Measurements from ENCODE around the gene GINS2. TPM values are rescaled to one million over a fixed set of nuclear protein-coding genes. Genes with fewer than 3 reads are reported as not detected.

Gene GINS2
- polyA plus RNA-seq (2011; rRNA removed) (5.5 and 5.8 TPM in 2 replicates), polyA minus RNA-seq (2011; rRNA and poly(A)+ RNA removed) (3.6 and 4.1 TPM in 2 replicates)

DNA sequence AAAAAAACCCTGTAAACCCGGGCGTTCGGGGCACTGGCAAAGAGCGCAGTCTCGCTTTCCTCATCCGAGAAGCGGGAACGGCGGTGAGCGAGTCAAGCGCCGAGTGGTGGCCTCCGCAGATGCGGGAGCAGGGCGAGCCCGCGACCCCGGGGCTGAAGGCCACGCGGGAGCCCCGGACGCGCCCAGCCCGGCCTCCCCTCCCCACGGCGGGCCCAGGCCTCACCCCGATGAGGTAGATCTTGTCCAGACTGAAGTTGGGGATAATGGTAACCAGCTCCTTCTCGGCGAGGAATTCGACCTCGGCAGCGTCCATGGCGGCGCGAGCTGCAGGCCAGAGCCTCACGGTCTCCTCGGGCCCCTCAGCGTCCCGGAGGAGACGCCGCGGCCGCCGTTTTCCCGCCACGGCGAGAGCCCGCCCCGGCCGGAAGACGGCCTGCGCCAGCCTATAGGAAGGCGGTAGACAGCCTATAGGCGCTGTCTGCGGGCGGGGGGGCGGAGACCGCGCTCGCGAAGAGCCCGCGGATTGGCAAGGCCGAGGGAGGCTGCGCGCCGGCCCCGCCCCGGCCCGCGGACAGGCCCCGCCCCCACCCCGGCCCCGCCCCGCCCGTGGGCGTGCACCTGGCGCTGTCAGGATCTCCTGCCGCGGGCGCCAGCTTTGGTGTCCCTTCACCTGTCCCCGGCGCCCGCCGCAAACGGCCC, at the start of gene GINS2:
TSS of gene GINS2 (minus strand) at position 369 of the 699 bp plus-strand sequence. CDS start at position 313, 56 bp downstream.
- Histone ChIP-seq H3K27me3 (ENCODE audit: control insufficient read depth, insufficient read depth, low read length) (no peaks in the 10 kb centered on the region; the same call in 1 of the 2 replicates), H3K4me3 (ENCODE audit: low read depth, low read length) (peak within 1 kb of the TSS; percentile 40), H3K36me3 (ENCODE audit: control insufficient read depth, insufficient read depth, low read length) (no peaks in the 10 kb centered on the region; the same call in 1 of the 2 replicates)
- POLR2A ChIA-PET = no interaction called here
- TF ChIP-seq, protein P1, sequence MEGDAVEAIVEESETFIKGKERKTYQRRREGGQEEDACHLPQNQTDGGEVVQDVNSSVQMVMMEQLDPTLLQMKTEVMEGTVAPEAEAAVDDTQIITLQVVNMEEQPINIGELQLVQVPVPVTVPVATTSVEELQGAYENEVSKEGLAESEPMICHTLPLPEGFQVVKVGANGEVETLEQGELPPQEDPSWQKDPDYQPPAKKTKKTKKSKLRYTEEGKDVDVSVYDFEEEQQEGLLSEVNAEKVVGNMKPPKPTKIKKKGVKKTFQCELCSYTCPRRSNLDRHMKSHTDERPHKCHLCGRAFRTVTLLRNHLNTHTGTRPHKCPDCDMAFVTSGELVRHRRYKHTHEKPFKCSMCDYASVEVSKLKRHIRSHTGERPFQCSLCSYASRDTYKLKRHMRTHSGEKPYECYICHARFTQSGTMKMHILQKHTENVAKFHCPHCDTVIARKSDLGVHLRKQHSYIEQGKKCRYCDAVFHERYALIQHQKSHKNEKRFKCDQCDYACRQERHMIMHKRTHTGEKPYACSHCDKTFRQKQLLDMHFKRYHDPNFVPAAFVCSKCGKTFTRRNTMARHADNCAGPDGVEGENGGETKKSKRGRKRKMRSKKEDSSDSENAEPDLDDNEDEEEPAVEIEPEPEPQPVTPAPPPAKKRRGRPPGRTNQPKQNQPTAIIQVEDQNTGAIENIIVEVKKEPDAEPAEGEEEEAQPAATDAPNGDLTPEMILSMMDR (IDR thresholded peaks at IDR 0.05; ENCODE audit: insufficient read depth, low read depth, low read length) = no peak
- CTCF ChIA-PET = interaction anchor here (1.2 kb wide), 1 partner anchor 73 kb away, joined by 3 read pairs; no protein-coding TSS in a partner anchor
- DNase-seq (ENCODE audit: low read depth) = peak; percentile 39

- ChIA-PET CTCF (interaction anchor here (0.8 to 1.5 kb wide), 3 partner anchors 9 to 18 kb away, joined by 3 to 4 read pairs (median 3); no protein-coding TSS in a partner anchor), POLR2A (no interaction called here)
- TF ChIP-seq, protein P1 (IDR thresholded peaks at IDR 0.05; ENCODE audit: insufficient read depth, low read depth, low read length) = no peak
- Histone ChIP-seq H3K36me3 (ENCODE audit: control insufficient read depth, insufficient read depth, low read length) (no peaks in the 10 kb centered on the region), H3K4me3 (ENCODE audit: low read depth, low read length) (no peak overlapping the region), H3K27me3 (ENCODE audit: control insufficient read depth, insufficient read depth, low read length) (no peaks in the 10 kb centered on the region)
- no peak for DNase-seq (ENCODE audit: low read depth)
Observed at GRCh38 chr16:85736921-85737320, 48.2 kb upstream of the GINS2 start.

GRCh38 chr16:85735946-85736345, 47.2 kb upstream of the GINS2 start:
- no peaks in the 10 kb centered on the region for H3K27me3 ChIP-seq (ENCODE audit: control insufficient read depth, insufficient read depth, low read length)
- POLR2A ChIA-PET = no interaction called here
- H3K36me3 ChIP-seq (ENCODE audit: control insufficient read depth, insufficient read depth, low read length) = no peaks in the 10 kb centered on the region
- CTCF ChIA-PET = interaction anchor here (0.8 to 1.2 kb wide), 2 partner anchors 10 to 17 kb away, joined by 3 read pairs; no protein-coding TSS in a partner anchor
- TF ChIP-seq, protein P1 (IDR thresholded peaks at IDR 0.05; ENCODE audit: insufficient read depth, low read depth, low read length) = no peak
- no peak overlapping the region for H3K4me3 ChIP-seq (ENCODE audit: low read depth, low read length)
- DNase-seq (ENCODE audit: low read depth) = no peak

GRCh38 chr16:85735225-85735635, 46.5 kb upstream of the GINS2 start:
- TF ChIP-seq, protein P1 (IDR thresholded peaks at IDR 0.05; ENCODE audit: insufficient read depth, low read depth, low read length) = no peak
- POLR2A ChIA-PET = no interaction called here
- CTCF ChIA-PET = no interaction called here
- Histone ChIP-seq H3K36me3 (ENCODE audit: control insufficient read depth, insufficient read depth, low read length) (no peaks in the 10 kb centered on the region), H3K27me3 (ENCODE audit: control insufficient read depth, insufficient read depth, low read length) (no peaks in the 10 kb centered on the region), H3K4me3 (ENCODE audit: low read depth, low read length) (no peak overlapping the region)
- DNase-seq (ENCODE audit: low read depth) = no peak

DNA sequence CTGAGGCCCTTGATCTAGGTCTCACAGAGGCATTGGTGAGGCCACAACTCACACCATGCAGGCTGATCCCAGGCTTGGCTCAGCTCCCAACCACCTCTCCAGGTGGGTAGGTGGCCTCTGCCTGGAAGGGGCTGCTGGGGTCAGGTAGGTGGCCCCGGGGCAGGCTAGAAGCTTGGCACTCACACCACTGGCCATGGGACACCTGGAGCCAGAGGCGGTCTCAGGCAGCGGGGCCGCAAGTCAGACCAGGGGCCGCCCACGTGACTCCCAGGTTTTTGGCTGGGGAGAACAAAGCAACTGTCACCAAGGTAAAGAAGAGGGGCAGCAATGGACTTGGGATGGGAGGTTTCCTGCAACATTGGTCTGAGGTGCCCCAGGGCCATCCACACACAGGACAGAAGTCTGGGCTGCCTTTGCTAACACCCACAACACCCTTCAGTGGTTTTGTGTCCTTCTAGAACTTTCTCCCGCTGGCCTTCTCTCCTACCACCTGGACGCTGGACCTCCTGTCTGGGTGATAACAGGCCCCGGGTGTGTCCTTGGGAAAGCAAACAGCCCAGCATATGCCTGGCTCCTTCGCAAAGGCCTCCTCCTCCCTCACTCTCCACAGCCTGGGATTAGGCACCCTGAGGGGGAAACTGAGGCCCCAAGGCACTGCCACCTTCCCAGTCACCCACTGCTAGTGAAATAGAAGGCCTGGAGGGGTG, 45.7 kb upstream of the GINS2 start:
- TF ChIP-seq, protein P1 (IDR thresholded peaks at IDR 0.05; ENCODE audit: insufficient read depth, low read depth, low read length) = no peak
- CTCF ChIA-PET = interaction anchor here (0.9 to 1.0 kb wide), 2 partner anchors 11 to 18 kb away, joined by 3 to 4 read pairs; no protein-coding TSS in a partner anchor
- DNase-seq (ENCODE audit: low read depth) = no peak
- POLR2A ChIA-PET = no interaction called here
- Histone ChIP-seq H3K36me3 (ENCODE audit: control insufficient read depth, insufficient read depth, low read length) (no peaks in the 10 kb centered on the region), H3K27me3 (ENCODE audit: control insufficient read depth, insufficient read depth, low read length) (no peaks in the 10 kb centered on the region), H3K4me3 (ENCODE audit: low read depth, low read length) (no peak overlapping the region)
